COLO829 (cell line): ENCODE data around the gene DGCR2.
A peak's percentile ranks its signal among the peaks of the same experiment; 100 is the strongest.
"Not testable (repeated sequence)": the region's sequence is repeated elsewhere in the genome, so short reads cannot be mapped to it uniquely, and the experiment has no call there.

Experiments used
- DNase-seq: peaks from one replicate; pipeline ENCODE4 v3.0.0; 2012; ENCODE audit warnings: low spot score

DGCR2 gene

DNA sequence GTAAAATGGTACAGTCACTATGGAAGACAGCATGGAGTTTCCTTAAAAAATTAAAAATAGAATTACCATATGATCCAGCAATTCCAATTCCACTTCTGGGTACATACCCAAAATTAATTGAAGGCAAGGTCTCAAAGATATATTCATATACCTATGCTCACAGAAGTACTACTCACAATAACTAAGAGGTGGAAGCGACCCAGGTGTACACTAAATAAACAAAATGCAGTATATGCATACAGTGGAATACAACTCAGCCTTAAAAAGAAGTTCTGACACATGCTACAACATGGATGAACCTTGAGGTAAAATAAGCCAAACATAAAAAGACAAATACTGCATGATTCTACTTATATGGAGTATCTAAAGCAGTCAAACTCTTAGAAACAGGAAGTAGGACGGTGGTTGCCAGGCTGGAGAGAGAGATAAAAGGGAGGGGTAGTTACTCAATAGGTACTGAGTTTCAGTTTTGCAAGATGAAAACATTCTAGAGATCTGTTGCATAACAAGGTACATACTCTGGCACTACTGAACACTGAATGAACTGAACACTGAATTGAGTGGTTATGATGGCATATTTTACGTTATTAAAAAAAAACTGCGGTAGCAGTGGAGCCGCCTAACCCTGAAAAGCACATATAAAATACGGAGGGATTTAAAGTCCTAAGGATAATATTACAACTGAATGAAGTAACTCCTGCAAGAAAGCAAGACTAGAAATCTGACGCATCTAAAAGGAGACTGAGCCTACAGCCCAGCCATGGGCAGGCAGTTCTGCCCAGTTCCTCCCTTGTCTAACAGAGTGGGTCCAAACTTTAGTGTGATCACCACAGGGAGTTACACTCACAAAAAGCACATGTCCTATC lies 12.8 kb downstream of the DGCR2 start:
- DNase-seq: no peak

DNA sequence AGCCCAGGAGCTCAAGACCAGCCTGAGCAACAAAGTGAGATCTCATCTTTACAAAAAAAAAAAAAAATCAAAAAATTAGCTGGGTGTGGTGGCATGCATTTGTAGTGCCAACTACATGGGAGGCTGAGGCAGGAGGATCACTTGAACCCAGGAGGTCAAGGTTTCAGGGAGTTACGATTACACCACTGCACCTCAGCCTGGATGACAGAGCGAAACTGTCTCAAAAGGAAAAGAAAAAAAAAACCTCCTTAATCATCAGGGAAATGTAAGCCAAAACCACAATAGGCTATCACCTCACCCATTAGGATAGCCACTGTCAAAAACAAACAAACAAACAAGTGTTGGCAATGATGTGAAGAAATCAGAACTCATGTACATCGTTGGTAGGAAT lies 13.4 kb downstream of the DGCR2 start:
- no peak for DNase-seq

DNA sequence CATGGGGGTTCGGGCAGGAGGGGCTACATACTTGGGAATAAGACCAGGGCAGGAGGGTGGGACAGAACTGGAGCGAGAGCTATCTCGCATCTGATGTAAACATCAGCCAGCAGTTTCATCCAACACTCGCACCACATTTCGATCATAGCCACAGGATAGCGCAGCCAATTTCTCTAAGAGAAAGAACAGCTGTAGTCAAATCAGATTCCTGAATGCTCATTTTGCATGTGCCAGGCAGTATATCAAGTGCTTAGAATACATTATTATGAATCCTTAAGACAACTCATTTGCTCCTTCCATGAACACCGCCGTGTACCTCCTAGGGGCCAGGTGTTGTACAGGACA lies 14.5 kb downstream of the DGCR2 start:
- no peak for DNase-seq

DNA sequence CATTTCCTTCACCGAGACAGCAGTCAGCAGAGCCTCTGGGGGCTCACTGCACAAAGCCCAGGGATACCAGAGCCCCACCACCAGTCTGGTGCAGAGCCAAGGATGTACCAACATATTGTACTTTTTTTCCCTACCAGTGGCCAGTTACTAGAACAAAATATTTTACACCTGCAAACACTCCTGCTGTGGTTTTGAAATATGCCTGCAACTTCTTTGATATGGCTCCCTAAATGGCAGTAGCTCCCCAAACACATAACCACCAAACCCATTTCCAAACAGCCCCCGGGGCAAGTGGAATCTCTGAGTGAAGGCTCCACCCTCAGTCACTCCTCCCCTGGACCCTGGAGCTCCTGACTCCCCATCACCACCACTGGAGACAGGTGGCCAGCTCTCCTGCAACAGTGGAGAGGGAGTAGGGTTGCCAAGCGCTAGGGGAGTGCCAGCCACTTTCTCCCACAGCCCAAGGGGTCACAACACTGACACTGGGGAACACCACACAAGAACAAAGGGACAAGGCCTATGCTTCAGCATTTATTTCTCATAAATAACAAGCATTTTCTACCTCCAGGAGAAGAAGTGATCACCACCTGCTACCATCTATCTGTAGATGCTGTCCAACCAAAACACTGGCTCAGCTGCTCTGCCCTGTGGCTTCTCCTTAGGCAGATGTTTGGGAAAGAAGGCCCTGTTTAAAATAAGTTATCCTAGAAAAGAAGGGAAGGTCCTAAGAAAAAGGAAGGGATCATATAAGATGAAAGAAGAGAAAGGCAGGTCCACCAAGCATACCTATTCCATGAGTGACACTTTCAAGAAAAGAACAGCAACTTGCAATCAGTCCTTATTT lies 15.1 kb downstream of the DGCR2 start:
- no peak for DNase-seq

DNA sequence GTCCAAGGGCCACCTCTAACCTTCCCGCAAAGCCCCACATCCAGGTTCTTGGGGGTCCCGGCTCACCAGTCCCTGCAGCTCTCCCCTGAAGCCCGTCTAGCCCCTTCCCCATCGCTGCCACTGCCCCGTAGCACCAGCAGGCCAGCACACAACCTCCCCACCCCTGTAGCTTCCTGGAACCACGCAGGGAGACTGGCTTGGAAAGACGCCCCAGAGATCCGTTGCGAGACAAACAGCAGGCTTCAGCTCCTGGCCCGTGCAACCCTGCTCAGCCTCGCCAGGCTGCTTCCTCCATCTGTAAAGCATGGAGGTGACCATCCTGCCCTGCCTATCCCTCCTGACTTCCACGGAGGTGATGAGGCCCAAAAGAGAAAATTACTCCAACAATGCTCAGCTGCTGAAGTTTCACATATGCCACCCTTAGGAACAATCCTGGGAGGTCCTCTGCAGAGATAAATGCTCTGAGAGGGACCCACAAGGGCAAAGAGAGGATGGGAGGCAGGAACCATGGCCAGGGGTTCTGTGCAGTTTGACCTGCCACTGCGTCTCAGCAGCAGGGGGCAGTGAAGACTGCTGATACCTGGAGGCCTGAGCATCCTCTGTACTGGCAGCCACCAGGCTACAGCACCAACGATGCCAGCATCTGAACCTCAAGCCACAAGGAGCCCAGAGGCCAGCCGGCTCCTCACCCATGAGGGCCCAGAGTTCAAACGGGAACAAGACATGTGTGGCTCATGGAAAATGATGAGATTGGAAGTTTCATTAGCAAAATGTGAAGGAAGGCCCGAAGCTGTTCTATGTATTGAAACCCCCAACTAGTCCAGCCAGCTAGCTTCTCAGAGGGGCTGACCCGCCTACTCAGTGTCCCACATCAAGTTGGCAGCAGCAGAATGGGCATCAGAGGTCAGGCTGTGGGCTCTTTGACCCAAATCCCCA lies 16.1 kb downstream of the DGCR2 start:
- DNase-seq: no peak

DNA sequence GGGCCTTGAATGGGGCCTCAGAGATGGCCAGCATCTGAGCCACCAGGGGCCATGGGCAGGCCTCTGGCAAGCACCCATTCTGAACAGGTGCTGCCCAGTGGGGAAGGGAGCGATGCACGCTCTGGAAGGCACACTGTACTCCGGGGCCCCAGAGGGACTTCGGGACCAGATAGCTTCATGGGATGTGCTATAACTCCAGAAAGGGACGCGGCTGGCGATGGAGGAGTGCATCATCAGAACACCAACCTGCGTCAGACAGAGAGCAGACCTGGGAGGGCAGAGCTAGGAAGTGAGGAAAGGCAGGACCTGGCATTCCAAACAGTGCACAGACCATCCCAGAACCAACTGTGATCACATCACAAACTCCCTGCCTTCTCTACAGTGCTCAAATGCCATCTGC lies 16.8 kb downstream of the DGCR2 start:
- no peak for DNase-seq

DNA sequence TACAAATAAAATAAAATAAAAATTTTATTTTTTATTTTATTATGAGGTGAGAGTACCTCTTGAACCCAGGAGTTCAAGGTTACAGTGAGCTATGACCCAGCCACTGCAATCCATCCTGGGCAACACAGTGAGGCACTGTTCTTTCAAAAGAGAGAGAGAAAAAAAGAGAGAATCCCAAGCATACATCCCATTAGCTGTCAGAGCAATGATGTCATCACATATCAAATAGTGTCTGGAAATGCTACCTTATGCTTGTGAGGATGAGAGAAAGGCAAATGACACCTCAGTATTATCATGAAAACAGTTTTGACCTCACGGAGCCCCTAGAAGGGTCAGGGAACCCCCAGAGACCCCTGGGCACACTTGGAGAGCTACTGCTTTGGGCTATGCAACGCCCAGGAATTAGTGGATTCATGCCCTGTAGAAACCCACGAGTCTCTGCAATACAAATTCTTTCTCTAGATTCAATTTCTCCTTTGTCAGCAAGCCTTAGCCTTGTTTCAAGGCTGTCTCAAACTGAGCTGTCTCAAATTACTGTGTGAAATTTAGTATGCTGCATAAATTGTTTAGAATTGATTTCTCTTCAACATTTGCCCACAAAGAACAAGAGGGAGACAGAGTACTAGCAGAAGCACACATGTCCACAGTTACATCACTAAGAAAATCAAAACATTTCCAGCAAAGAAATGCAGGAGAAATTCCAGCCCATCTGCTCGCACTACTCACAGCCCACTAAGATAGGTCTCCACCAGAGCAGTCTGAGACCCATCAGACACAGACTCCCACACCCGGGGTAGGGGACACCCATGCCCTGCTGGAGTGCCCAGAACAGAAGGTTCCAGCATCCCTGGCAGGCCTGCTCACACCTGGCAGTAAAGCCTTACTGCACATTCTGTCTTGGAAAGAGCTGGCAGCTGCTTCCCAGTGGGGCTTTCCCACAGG lies 18.1 kb downstream of the DGCR2 start:
- no peak for DNase-seq

DNA sequence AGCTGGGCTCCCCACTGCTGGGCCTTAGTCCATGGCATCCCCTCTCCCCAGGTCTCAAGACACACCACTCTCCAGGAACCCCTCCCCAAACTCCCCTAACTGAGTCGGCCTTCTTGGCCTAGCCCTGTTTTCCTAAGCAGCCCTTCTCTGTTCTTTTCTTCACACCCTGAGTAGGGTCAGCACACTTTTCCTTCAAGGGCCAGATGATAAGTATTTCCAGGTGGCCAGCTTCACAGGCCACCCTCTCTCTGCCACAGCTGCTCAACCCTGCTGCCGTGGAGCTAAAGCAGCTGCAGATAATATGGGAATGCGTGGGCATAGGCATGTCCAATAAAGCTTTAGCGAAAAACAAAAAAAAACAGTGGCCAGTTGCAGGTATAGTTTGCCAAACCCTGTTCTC lies 24.1 kb downstream of the DGCR2 start:
- no peak for DNase-seq

DNA sequence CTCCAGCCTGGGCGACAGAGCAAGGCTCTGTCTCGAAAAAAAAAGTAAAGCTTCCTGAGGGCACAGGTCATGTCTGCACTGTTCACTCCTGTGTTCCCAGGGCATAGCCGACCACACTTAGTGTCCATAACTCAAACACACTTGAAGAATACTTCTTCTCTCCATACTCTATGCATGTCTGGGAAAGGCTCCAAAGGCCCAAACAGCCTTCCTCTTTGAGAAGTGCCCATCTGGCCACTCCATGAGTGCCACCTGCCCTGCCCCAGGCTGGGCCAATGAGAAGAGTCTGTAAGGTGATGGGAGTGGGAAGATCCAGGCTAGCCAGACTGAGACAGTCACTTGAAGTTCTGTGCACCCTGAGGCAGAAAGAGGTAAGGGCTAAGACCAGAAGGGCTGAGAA lies 24.7 kb downstream of the DGCR2 start:
- no peak for DNase-seq

DNA sequence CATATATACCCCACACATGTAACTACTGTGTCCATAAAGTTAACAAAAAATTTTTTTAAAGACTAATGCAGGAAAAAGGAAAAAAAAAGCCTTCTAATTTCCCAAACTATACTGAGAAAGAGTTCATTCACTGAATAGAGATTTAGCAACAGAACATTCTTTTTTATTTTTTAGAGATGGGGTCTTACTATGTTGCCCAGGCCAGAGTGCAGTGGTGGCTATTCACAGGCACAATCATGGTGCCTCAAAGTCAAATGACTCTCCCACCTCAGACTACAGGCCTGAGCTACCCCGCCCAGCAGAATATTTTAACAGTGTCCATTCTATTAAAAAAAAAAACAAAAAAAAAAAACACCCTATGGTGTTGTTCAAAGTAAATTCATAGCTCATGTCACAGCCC lies 25.7 kb downstream of the DGCR2 start:
- DNase-seq: no peak

DNA sequence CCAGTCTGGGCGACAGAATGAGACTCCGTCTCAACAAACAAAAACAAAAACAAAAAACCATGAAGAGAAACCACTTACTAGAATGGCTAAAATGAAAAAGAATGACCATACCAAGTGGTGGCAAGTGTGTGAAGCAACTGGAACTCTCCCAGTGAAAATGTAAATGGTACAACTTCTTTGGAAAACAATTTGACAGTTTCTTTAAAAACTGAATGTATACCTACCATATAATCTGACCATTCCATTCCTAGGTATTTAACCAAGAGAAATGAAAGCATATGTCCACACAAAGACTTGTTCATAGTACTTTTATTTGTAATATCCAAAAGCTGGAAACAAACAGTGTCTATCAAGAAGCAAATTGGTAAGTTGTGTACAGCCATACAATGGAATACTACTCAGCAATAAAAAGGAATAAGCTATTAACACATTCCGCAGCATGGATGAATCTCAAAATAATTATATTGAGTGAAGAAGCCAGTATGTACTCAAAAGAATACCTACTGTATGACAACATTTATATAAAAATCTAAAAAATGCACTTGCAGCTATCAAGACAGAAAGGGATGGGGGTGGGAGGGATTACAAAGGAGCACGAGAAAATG lies 27.7 kb downstream of the DGCR2 start:
- DNase-seq: no peak

DNA sequence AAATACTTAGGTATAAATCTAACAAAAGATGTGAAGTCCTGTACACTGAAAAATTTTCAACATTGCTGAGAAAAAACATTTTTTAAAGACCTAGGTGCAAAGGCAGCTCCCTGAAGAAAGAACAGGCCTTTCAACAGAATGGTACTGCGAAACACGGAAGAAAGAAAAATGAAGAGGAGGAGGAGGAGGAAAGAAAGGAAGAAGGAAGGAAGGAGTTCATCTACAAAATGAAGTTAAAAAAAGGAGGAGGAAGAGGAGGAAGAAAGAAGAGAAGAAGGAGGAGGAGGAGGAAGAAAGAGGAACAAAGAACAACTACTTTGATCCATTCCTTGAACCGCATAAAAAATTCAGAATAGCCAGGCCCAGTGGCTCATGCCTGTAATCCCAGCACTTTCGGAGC lies 29.5 kb downstream of the DGCR2 start:
- no peak for DNase-seq

DNA sequence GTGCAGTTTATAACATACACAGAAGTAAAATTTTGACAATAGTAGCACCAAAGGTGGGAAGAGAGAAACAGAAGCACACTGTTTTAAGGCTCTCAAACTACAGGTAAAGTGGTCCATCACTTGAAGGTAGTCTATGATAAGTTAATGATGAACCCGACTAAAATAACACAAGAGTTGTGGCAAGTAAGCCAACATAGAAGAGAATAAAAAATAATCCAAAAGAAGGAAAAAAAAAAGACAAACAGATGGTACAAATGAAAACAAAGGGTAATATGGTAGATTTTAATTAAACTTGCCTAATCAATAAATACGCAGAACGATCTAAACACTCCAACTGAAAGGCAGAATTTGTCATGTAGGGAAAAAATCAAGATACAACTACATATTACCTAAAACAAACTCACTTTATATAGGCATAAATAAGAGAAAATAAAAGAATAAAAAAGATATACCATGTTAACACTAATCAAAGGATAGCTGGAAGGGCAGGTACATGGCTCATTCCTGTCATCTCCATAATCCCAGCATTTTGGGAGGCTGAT lies 31.6 kb downstream of the DGCR2 start:
- no peak for DNase-seq

DNA sequence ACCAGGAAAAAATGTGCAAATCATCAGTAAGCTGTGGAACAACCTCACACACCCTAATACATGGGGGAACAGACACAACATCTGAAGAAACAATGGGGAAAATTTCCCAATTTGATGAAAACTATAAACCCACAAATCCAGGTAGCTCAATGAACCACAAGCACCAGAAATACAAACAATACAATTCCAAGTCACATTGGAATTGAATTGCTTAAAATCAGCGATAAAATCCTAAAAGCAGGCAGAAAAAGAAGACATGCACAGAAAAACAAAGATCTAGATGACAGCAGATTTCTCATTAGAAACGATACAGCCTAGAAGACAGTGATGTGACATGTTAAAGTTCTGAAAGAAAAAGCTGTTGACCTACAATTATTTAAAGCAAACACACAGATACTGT lies 32.0 kb downstream of the DGCR2 start:
- no peak for DNase-seq

DNA sequence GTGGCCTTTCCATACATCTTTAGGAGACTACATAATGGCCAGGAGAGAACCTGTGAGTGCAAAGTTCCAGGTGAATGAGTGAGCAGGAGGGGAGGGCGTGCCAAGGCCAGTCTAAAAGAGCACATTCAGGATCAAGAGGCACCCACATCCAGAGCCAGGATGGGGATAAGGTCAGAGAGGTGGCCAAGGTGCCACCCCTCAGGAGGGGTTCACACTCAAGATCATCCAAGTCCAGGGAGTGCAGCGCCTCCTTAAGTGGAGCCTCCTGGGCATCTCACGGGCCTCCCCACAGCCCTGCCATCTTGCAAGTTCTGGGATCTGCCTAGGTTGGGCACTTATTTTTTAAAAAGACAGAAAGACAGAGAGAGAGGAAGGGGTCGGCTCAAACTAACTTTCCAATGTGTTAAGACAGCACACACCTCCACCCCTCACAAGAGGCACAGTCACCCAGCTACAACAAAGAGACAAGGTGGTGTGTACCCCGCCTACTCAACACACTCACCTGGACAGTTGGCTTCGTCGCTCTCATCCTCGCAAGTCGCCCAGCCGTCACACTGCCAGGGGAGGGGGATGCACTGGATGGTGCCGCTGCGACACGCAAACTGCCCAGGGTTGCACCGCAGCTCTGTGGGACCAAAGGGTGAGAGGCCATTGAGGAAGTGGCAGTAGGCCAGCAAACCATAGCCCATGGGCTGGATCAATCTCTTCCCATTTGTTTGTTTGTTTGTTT lies 33.2 kb downstream of the DGCR2 start:
- no peak for DNase-seq

DNA sequence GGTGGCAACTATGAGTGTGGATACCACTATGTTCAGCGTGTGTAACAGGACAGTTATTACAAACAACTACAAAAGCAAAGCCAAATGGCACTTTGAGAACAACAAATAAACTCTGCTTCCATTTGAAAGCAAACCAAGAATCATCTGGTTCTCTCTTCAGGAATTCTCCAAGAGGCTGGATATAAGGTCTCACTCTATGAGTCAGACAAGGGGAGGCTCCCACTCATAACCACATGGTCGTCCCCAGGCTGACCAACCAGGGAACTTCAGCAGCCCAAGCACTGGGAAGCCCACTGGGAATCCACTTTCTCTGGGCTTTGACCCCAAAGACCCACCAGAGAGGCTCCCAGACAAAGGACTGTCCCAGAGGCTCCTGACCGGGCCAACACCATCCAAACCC lies 35.3 kb downstream of the DGCR2 start:
- DNase-seq: peak; percentile 35

DNA sequence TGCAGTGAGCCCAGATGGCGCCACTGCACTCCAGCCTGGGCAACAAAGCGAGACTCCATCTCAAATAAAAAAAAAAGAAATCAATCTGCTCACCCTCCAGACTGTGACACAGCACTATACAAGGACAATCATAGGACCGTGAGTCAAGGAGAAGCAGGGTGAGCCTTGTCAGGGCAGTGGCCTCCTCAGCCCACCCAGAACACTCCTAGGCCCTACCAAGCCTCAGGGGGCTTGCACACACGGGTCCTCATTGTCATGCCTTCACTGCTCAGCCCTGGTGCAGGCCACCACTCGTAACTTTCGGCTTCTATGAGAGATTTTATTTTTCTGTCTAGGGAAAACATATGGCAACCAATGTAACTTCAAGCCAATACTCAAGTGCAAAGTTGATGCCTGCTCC lies 35.8 kb downstream of the DGCR2 start:
- DNase-seq: no peak

DNA sequence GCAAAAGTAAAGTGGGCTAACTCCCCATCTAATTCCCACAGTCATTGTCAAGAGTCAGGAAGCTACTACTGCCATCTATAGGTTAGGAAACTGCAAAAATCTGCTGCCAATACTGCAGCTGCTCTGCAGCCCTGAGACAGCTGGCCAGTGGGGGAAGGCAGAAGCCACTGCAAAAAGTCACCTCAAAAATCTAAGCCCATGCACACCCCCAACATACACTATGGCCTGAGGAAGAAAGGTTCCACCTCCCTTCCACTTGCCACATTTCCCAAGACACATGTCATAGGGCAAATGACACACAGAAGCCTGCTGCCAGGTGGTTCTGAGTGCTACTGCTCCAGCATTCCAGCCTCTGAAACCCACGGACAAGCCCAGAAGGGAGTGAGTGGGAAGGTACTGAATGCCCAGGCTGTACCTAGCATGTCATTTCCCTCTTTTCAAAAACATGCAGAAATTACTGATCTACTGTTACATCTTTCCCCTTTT lies 36.9 kb downstream of the DGCR2 start:
- DNase-seq: peak; percentile 61

DNA sequence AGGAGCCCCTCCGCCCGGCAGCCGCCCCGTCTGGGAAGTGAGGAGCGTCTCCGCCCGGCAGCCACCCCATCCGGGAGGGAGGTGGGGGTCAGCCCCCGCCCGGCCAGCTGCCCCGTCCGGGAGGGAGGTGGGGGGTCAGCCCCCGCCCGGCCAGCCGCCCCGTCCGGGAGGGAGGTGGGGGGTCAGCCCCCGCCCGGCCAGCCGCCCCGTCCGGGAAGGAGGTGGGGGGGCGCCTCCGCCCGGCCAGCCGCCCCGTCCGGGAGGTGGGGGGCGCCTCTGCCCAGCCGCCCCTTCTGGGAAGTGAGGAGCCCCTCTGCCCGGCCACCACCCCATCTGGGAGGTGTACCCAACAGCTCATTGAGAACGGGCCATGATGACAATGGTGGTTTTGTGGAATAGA lies 37.6 kb downstream of the DGCR2 start:
- DNase-seq: not testable (repeated sequence)

DNA sequence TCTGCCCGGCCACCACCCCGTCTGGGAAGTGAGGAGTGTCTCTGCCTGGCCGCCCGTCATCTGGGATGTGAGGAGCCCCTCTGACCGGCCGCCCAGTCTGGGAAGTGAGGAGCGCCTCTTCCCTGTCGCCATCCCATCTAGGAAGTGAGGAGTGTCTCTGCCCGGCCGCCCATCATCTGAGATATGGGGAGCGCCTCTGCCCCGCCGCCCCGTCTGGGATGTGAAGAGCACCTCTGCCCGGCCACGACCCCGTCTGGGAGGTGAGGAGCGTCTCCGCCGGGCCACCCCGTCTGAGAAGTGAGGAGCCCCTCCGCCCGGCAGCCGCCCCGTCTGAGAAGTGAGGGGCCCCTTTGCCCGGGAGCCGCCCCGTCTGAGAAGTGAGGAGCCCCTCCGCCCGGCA lies 38.1 kb downstream of the DGCR2 start:
- not testable (repeated sequence) for DNase-seq
